GM10266 (cell line): ENCODE results near the gene FAM227B.

Source experiments
- DNase-seq: peaks from one replicate; pipeline ENCODE4 v3.0.0; 2012; ENCODE audit errors: extremely low spot score
- CTCF ChIP-seq: IDR thresholded peaks from 2 replicates; pipeline ENCODE4 v1.5.1; 2012; ENCODE audit warnings: mild to moderate bottlenecking, low read depth; ENCODE audit not compliant: control insufficient read depth, insufficient read depth; ENCODE audit errors: missing control alignments

Gene FAM227B

GRCh38 chr15:49649987-49650386 lies 29.4 kb upstream of the FAM227B start:
- no peak for TF ChIP-seq CTCF

GRCh38 chr15:49646891-49647290 lies 26.3 kb upstream of the FAM227B start:
- TF ChIP-seq CTCF, result no peak
- DNase-seq, result no peak

More at GRCh38 chr15:49649987-49650386, 29.4 kb upstream of the FAM227B start:
- DNase-seq, result no peak

- TF ChIP-seq CTCF, result no peak
- DNase-seq, result no peak
Observed at GRCh38 chr15:49645941-49646340, 25.3 kb upstream of the FAM227B start.

- DNase-seq, result no peak
- no peak for TF ChIP-seq CTCF
Observed at GRCh38 chr15:49645277-49645676, 24.7 kb upstream of the FAM227B start.

GRCh38 chr15:49644364-49644794 lies 23.8 kb upstream of the FAM227B start:
- no peak for DNase-seq
- no peak for TF ChIP-seq CTCF

GRCh38 chr15:49637857-49638256 lies 17.2 kb upstream of the FAM227B start:
- TF ChIP-seq CTCF, result no peak
- DNase-seq, result no peak

GRCh38 chr15:49628379-49628778 lies 7.8 kb upstream of the FAM227B start:
- DNase-seq, result no peak
- TF ChIP-seq CTCF, result no peak

- DNase-seq, result no peak
- TF ChIP-seq CTCF, result no peak
Observed at GRCh38 chr15:49627407-49627877, 6.8 kb upstream of the FAM227B start.
